ENCODE data around the gene PRR36. TPM values are rescaled to one million over a fixed set of nuclear protein-coding genes. Genes with fewer than 3 reads are reported as not detected.
"Not testable (repeated sequence)": the region's sequence is repeated elsewhere in the genome, so short reads cannot be mapped to it uniquely, and the experiment has no call there.

Gene PRR36
- total RNA-seq, 1 donor from 2014 or later: 20.9 TPM

DNA sequence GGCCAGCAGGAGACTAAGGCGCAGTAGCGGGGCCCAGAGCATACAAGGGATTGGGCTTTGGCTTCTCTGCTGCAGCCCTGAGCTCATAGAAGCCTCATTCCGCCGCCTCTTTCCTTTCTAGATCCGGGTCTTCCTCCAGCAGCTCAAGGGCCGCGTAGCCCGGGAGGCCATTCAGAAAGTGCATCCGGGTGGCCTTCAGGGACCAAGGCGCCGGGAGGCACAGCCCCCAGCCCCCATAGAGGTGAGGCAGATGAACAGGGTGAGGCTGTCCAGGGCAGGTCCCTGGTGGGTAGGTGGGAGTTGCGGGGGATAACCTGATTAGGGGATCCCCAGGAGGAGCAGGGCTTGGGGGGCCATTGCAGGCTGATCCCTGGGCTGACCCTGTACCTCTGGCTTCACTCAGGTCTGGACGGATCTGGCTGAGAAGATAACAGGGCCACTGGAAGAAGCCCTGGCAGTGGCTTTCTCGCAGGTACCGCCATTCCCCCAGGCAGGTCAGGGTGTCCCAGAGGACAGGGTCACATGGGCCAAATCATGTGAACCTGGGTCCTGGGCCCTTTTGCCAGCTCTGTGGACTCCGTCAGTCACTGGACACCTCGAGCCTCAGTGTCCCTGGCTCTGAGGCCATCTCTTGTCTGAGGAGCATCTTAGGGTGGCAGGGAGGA, 47.2 kb upstream of the PRR36 start:
- Mint-ChIP-seq H3K27ac (ENCODE audit: unreplicated experiment) (no peak overlapping the region), H3K4me1 (peaks cover 23% of the 10 kb centered on the region), H3K36me3 (ENCODE audit: low read depth) (no peaks in the 10 kb centered on the region), H3K27me3 (ENCODE audit: low read depth) (peaks cover 38% of the 10 kb centered on the region), H3K4me3 (peak overlapping the region; percentile 89), H3K9me3 (no peaks in the 10 kb centered on the region)
- TF ChIP-seq, protein P1, sequence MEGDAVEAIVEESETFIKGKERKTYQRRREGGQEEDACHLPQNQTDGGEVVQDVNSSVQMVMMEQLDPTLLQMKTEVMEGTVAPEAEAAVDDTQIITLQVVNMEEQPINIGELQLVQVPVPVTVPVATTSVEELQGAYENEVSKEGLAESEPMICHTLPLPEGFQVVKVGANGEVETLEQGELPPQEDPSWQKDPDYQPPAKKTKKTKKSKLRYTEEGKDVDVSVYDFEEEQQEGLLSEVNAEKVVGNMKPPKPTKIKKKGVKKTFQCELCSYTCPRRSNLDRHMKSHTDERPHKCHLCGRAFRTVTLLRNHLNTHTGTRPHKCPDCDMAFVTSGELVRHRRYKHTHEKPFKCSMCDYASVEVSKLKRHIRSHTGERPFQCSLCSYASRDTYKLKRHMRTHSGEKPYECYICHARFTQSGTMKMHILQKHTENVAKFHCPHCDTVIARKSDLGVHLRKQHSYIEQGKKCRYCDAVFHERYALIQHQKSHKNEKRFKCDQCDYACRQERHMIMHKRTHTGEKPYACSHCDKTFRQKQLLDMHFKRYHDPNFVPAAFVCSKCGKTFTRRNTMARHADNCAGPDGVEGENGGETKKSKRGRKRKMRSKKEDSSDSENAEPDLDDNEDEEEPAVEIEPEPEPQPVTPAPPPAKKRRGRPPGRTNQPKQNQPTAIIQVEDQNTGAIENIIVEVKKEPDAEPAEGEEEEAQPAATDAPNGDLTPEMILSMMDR (conservative IDR thresholded peaks at IDR 0.05): no peak
- no peak for DNase-seq (ENCODE audit: low read depth, low spot score)

DNA sequence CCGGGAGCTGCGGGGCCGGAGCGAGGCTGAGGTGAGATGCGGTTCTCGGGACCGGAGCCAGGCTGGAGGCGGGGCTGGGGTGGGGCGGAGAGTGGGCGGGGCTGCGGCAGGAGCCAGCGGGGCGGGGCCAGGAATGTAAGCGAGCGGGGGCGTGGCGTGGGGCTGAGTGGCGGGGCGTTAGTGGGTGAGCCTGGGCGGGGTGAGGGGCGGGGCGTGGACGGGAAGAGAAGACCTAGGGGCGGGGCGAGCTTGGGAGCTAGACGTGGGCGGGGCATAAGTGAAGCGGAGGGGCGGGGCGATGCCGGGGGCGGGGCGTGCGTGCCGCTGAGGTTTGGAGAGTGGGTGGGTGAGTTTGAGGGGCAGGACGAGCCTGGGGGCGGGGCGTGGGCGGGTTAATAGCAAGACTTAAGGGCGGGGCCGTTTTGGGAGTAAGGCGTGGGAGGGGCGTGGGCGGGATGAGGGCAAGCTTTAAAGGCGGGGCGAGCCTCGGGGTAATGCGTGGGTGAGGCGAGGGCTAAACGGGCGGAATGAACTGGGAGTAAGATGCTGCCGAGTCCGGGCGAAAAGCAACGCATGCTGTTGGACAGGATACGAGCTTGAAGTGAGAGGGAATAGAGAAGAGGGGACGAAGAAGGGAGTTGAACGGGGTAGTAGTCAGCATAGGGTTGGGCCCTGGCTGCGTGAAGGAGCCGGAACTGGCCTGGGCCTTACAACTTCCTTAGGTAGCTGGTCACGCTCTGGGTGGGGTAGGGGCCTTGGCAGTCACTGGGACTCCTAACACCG, 46.5 kb upstream of the PRR36 start:
- Mint-ChIP-seq H3K27ac (ENCODE audit: unreplicated experiment) (peak overlapping the region; percentile 7), H3K4me3 (peak overlapping the region; percentile 89), H3K36me3 (ENCODE audit: low read depth) (no peaks in the 10 kb centered on the region), H3K4me1 (peaks cover 23% of the 10 kb centered on the region), H3K9me3 (no peaks in the 10 kb centered on the region), H3K27me3 (ENCODE audit: low read depth) (peaks cover 41% of the 10 kb centered on the region)
- TF ChIP-seq, protein P1 (conservative IDR thresholded peaks at IDR 0.05): no peak
- DNase-seq (ENCODE audit: low read depth, low spot score): peak; percentile 98

DNA sequence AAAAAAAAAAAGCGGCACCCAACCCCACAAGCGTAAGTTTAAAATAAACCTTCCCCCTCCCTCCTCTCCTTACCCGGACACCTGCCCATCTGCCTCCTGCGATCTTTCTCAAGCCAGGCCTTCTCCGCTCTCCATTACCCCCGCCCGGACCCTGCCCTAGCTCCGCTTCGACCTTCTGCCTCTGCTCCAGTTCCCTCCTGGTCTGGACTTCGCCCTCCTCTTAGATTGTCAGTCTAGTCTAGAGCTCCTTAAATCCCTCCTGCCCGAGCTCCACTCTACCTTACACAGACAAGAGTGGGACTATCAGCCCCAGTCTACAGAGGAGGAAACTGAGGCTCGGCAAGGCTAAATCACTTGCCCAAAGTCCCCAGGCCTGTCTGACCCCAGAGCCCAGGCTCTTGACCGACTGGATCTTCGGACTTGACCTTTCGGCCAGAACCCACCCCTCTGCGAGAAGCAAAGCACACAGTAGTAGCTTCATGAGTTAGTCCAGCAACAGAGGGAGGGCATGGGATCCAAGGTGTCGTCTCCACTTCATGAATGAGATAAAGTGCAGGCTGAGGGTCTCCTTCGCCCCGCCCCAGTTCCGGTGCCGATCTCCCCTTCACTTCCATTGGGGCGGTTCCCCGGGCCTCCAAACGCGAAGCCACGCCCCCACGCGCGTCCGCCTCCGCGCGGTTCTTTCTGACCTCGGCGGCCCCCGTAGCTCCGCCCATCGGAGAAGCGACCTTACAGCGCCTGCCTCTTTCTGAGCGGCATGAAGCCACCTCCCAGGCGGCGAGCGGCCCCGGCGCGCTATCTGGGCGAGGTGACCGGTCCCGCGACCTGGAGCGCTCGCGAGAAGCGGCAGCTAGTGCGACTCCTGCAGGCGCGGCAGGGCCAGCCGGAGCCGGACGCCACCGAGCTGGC, 45.7 kb upstream of the PRR36 start, which contains the start of gene SNAPC2:
TSS of gene SNAPC2 (plus strand) at position 729 of the 909 bp plus-strand sequence. CDS start at position 758, 29 bp downstream.
- peaks cover 27% of the 10 kb centered on the region for H3K4me1 Mint-ChIP-seq
- no peaks in the 10 kb centered on the region for H3K36me3 Mint-ChIP-seq (ENCODE audit: low read depth)
- H3K4me3 Mint-ChIP-seq: peak within 1 kb of the TSS; percentile 89
- peak within 1 kb of the TSS; percentile 93 for H3K27ac Mint-ChIP-seq (ENCODE audit: unreplicated experiment)
- H3K27me3 Mint-ChIP-seq (ENCODE audit: low read depth): peaks cover 47% of the 10 kb centered on the region
- no peaks in the 10 kb centered on the region for H3K9me3 Mint-ChIP-seq
- TF ChIP-seq, protein P1 (conservative IDR thresholded peaks at IDR 0.05): no peak
- DNase-seq (ENCODE audit: low read depth, low spot score): peak; percentile 97

DNA sequence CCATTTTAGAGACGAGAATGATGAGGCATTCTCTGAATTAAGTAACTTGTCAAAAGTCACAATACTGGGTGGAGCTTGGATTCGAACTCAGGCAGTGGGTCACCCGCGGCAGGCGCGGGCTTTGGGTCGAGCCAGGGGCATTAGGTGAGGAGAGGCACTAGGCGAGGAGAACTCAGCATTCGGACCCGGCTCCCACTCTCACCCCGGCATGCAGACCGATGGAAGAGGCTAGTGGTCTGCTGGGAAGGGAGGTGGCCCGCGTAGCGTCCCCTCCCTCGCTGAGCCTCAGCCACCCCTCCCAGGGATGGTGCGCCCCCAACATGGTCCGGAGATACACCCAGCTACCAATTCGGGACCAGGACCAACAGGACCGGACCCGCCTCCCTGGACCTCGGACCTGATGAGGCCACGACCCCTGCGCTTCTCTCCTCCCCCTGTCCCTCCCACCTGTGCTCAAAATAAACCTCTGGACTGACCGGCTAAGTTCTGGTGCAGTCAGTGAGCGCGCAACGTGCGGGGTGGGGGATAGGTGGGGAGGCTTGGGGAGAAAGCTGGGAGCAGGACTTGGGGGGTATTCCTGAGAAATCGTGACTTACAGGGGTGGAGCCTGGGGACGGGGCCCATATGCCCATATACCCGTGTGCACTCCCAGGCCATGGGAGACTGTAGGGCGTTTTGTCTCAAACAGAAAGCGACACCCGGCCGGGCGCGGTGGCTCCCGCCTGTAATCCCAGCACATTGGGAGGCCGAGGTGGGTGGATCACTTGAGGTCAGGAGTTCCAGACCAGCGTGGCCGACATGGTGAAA, 44.6 kb upstream of the PRR36 start:
- peaks cover 24% of the 10 kb centered on the region for H3K4me1 Mint-ChIP-seq
- H3K9me3 Mint-ChIP-seq: no peaks in the 10 kb centered on the region
- no peaks in the 10 kb centered on the region for H3K36me3 Mint-ChIP-seq (ENCODE audit: low read depth)
- H3K27me3 Mint-ChIP-seq (ENCODE audit: low read depth): peaks cover 55% of the 10 kb centered on the region
- H3K4me3 Mint-ChIP-seq: peak overlapping the region; percentile 89
- DNase-seq (ENCODE audit: low read depth, low spot score): no peak
- TF ChIP-seq, protein P1 (conservative IDR thresholded peaks at IDR 0.05): no peak
- no peak overlapping the region for H3K27ac Mint-ChIP-seq (ENCODE audit: unreplicated experiment)

DNA sequence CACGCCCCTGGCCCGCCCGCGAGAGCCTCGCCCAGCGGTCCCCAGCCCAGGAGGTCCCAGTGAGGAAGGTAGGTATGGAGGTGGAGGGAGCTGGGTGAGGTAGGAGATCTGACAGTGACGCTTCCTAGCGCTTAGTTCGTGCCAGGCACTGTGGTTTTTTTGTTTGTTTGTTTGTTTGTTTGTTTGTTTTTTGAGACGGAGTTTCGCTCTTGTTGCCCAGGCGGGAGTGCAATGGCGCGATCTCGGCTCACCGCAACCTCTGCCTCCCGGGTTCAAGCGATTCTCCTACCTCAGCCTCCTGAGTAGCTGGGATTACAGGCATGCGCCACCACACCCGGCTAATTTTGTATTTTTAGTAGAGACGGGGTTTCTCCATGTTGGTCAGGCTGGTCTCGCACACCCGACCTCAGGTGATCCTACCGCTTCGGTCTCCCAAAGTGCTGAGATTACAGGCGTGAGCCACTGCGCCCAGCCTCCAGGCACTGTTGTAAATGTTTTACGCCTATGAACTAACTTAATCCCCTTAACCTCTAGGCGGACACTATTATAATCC, 43.9 kb upstream of the PRR36 start:
- not testable (repeated sequence) for DNase-seq (ENCODE audit: low read depth, low spot score); H3K36me3 Mint-ChIP-seq (ENCODE audit: low read depth); H3K27ac Mint-ChIP-seq (ENCODE audit: unreplicated experiment); H3K9me3 Mint-ChIP-seq
- peaks cover 24% of the 10 kb centered on the region for H3K4me1 Mint-ChIP-seq
- H3K27me3 Mint-ChIP-seq (ENCODE audit: low read depth): peaks cover 58% of the 10 kb centered on the region
- peak overlapping the region; percentile 86 for H3K4me3 Mint-ChIP-seq

Measured in neural crest cell (in vitro differentiated cells).